Dendritic cell treated with granulocyte-macrophage colony-stimulating factor and Interleukin-4, amounts not matched to agents 40 ng/mL and 50 ng/mL, for 4 days (primary cell): ENCODE measurements around the gene PXT1.
"Not testable (repeated sequence)": the region's sequence is repeated elsewhere in the genome, so short reads cannot be mapped to it uniquely, and the experiment has no call there.

Experiments
- H3K27ac Mint-ChIP-seq: one replicate; pipeline ENCODE4 v1.8.0; 2022; ENCODE audit warnings: mild to moderate bottlenecking, mixed read lengths
- H3K27me3 Mint-ChIP-seq: one replicate; pipeline ENCODE4 v1.8.0; 2022; ENCODE audit warnings: mild to moderate bottlenecking, mixed read lengths
- H3K36me3 Mint-ChIP-seq: one replicate; pipeline ENCODE4 v1.8.0; 2022; ENCODE audit warnings: low read depth, mixed read lengths
- H3K4me1 Mint-ChIP-seq: one replicate; pipeline ENCODE4 v1.8.0; 2022; ENCODE audit warnings: low read depth, mixed read lengths
- H3K4me3 Mint-ChIP-seq: one replicate; pipeline ENCODE4 v1.8.0; 2022; ENCODE audit warnings: mild to moderate bottlenecking, moderate library complexity, mixed read lengths
- H3K9me3 Mint-ChIP-seq: one replicate; pipeline ENCODE4 v1.8.0; 2022; ENCODE audit warnings: mixed read lengths
- intact Hi-C: fragments of 100-400 bp; cut with micrococcal nuclease; formaldehyde crosslinking; loops from one replicate; pipeline ENCODE4 v1.15.0; 2022

The PXT1 gene

GRCh38 chr6:36442671-36443470 is at the start of gene PXT1, which contains the start of gene KCTD20:
PXT1 (minus strand) TSS chr6:36442854; CDS start chr6:36426082, 16,772 bp downstream.
KCTD20 (plus strand) TSS chr6:36443000; CDS start chr6:36470098, 27,098 bp downstream.
- peak within 1 kb of the TSS; percentile 92 for H3K4me3 Mint-ChIP-seq
- peaks cover 19% of the 10 kb centered on the region for H3K36me3 Mint-ChIP-seq
- H3K4me1 Mint-ChIP-seq, result peaks cover 26% of the 10 kb centered on the region
- intact Hi-C loops, result no loop called here
- no peaks in the 10 kb centered on the region for H3K9me3 Mint-ChIP-seq
- no peaks in the 10 kb centered on the region for H3K27me3 Mint-ChIP-seq
- H3K27ac Mint-ChIP-seq, result peak within 1 kb of the TSS; percentile 96

DNA sequence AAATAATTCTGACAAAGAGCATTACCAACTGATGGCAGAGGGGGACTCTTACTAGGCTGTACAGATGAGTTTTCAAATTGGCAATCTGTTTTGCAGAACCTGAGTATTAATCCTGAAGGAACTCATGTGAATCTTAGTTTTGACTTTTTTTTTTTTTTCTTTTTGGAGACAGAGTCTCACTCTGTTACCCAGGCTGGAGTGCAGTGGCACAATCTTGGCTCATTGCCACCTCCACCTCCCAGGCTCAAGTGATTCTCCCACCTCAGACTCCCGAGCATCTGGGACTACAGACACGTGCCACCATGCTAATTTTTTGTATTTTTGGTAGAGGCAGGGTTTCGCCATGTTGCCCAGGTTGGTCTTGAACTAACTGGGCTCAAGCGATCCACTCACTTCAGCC is 49.4 kb upstream of the PXT1 start:
- H3K27me3 Mint-ChIP-seq, result no peaks in the 10 kb centered on the region
- H3K9me3 Mint-ChIP-seq, result no peaks in the 10 kb centered on the region
- intact Hi-C loops, result loop anchor here (10.0 kb wide), 1 partner anchor 67 kb away; no protein-coding TSS in a partner anchor
- peaks cover 85% of the 10 kb centered on the region for H3K36me3 Mint-ChIP-seq
- peaks cover 45% of the 10 kb centered on the region for H3K4me1 Mint-ChIP-seq
- H3K27ac Mint-ChIP-seq, result no peak overlapping the region
- no peak overlapping the region for H3K4me3 Mint-ChIP-seq

- peaks cover 45% of the 10 kb centered on the region for H3K4me1 Mint-ChIP-seq
- no peaks in the 10 kb centered on the region for H3K27me3 Mint-ChIP-seq
- intact Hi-C loops, result loop anchor here (10.0 kb wide), 1 partner anchor 67 kb away; no protein-coding TSS in a partner anchor
- peaks cover 85% of the 10 kb centered on the region for H3K36me3 Mint-ChIP-seq
- H3K27ac Mint-ChIP-seq, result no peak overlapping the region
- H3K4me3 Mint-ChIP-seq, result no peak overlapping the region
- no peaks in the 10 kb centered on the region for H3K9me3 Mint-ChIP-seq
Observed at GRCh38 chr6:36491378-36491965, 48.8 kb upstream of the PXT1 start.

DNA sequence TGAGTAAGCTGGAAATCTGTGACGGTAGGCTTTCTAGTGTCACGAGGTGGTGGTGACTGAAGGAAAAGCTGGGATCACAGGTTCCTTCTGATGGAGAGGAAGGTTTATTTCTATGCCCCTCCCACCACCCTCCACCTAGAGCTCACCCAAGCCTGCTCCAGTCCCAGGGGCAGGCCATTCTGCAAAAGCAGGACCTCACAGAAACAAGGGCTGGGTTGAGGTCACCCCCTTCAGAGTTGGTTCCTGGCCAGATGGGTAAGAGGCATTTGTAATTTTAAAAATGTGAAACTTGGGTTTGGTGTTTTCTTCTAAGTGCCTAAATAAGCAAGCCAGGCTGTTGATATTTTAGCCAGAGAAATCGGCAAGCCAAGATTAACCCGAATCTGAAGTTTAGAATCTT is 46.8 kb upstream of the PXT1 start:
- H3K27me3 Mint-ChIP-seq, result no peaks in the 10 kb centered on the region
- H3K27ac Mint-ChIP-seq, result no peak overlapping the region
- peaks cover 85% of the 10 kb centered on the region for H3K36me3 Mint-ChIP-seq
- H3K4me1 Mint-ChIP-seq, result peaks cover 40% of the 10 kb centered on the region
- intact Hi-C loops, result no loop called here
- no peak overlapping the region for H3K4me3 Mint-ChIP-seq
- no peaks in the 10 kb centered on the region for H3K9me3 Mint-ChIP-seq

DNA sequence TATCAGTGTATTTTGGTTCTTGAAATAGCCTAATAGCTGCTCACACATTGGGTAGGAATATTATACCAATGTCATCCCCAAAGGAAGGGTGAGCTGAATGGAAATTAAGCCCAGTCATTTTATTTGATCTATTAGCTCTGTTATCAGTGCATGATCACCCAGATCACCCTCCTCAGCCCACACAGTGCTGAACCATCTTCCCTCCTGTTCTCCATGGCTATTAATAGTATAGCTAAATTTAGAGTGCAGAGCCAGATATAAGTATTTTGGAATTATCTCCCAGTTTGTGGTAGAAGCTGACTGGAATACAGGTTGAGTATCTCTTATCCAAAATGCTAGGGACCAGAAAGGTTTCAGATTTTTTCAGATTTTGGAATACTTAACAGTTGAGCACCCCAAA is 45.6 kb upstream of the PXT1 start:
- Mint-ChIP-seq H3K27ac (no peak overlapping the region), H3K9me3 (no peaks in the 10 kb centered on the region), H3K4me1 (peaks cover 38% of the 10 kb centered on the region), H3K36me3 (peaks cover 85% of the 10 kb centered on the region), H3K27me3 (no peaks in the 10 kb centered on the region), H3K4me3 (no peak overlapping the region)
- intact Hi-C loops, result no loop called here

DNA sequence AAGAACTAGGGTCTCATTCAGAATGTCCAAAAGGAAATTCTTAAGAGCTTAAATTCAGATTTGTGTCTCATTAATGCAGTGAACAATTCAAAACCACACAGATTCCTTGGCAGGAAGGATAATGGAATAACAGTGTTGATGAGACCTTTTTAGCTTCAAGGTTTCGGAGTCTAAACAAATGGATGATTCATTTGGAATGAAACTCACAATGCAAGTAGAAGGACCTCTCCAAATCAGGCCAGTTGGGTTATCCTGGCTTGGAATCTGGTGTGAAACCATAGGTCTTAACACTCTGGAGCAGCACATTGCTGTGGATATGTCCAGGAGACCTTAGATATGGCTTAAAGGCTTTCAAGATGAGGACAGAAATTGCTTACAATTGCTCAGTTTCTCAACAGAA is 45.0 kb upstream of the PXT1 start:
- no peaks in the 10 kb centered on the region for H3K9me3 Mint-ChIP-seq
- H3K4me3 Mint-ChIP-seq, result no peak overlapping the region
- no peak overlapping the region for H3K27ac Mint-ChIP-seq
- H3K27me3 Mint-ChIP-seq, result no peaks in the 10 kb centered on the region
- intact Hi-C loops, result no loop called here
- H3K4me1 Mint-ChIP-seq, result peaks cover 32% of the 10 kb centered on the region
- H3K36me3 Mint-ChIP-seq, result peaks cover 87% of the 10 kb centered on the region

- Mint-ChIP-seq H3K27me3 (no peaks in the 10 kb centered on the region), H3K4me1 (peaks cover 16% of the 10 kb centered on the region), H3K4me3 (no peak overlapping the region), H3K36me3 (peaks cover 94% of the 10 kb centered on the region), H3K27ac (no peak overlapping the region), H3K9me3 (no peaks in the 10 kb centered on the region)
- intact Hi-C loops, result no loop called here
Observed at GRCh38 chr6:36484736-36485135, 42.1 kb upstream of the PXT1 start.

DNA sequence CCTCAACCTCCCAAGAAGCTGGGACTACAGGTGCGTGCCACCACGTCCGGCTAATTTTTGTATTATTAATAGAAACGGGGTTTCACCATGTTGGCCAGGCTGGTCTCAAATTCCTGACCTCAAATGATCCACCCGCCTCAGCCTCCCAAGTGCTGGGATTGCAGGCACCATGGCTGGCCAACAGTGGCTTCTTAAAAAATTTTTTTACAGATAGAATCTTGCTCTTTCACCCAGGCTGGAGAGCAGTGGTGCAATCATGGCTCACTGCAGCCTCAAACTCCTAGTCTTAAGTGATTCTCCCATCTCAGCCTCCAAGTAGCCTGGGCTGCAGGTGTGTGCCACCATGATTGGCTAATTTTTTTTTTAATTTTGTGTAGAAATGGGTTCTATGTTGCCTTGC is 40.7 kb upstream of the PXT1 start:
- H3K36me3 Mint-ChIP-seq, result peaks cover 96% of the 10 kb centered on the region
- H3K9me3 Mint-ChIP-seq, H3K27ac Mint-ChIP-seq, intact Hi-C loops, H3K4me3 Mint-ChIP-seq, H3K27me3 Mint-ChIP-seq: not testable (repeated sequence)
- peaks cover 20% of the 10 kb centered on the region for H3K4me1 Mint-ChIP-seq

GRCh38 chr6:36479256-36479655 is 36.6 kb upstream of the PXT1 start:
- no peaks in the 10 kb centered on the region for H3K9me3 Mint-ChIP-seq
- no peak overlapping the region for H3K27ac Mint-ChIP-seq
- H3K27me3 Mint-ChIP-seq, result no peaks in the 10 kb centered on the region
- peaks cover 83% of the 10 kb centered on the region for H3K36me3 Mint-ChIP-seq
- H3K4me1 Mint-ChIP-seq, result peaks cover 25% of the 10 kb centered on the region
- intact Hi-C loops, result no loop called here
- no peak overlapping the region for H3K4me3 Mint-ChIP-seq

DNA sequence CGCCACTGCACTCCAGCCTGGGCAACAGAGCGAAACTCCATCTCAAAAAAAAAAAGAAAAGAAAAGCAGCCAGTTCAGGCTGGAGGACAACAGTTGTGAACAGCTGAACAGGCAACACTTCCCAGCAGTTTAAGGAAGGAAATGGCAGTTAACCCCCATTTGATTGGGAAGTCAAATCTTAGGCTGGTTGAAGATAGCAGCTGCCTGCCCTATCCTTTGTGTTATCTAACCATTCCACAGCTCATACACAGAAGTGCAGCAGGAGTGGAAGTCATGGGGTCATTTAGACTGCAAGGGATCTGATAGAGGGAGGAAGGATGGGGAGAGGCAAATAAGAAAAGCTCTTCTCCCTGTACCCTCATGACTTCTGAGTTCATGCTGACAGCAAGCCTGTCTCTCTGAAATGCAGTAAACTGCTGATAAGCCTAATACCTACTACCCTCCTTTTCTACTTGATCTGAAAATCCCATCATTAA is 35.4 kb upstream of the PXT1 start:
- Mint-ChIP-seq H3K9me3 (no peaks in the 10 kb centered on the region), H3K4me3 (no peak overlapping the region), H3K27me3 (no peaks in the 10 kb centered on the region), H3K4me1 (peaks cover 17% of the 10 kb centered on the region), H3K36me3 (peaks cover 81% of the 10 kb centered on the region), H3K27ac (no peak overlapping the region)
- intact Hi-C loops, result no loop called here

DNA sequence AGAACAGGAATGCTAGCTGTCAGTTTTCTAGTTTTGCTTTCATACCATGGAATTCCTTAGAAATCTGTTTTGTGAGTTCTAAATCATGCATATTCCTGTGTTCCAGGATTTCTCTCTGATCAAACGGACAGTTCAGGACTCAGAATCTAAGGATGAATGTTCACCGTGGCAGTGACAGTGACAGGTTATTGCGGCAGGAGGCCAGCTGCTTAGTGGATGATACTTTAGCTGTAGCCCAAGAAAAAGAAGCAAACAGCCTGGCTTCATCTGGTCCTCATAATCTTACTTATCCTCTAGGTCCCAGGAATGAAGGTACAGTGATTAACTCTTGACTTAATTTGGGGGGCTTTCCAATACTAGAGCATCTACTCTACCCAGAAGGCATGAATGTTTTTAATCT is 27.3 kb upstream of the PXT1 start:
- intact Hi-C loops, result no loop called here
- Mint-ChIP-seq H3K4me3 (no peak overlapping the region), H3K9me3 (no peaks in the 10 kb centered on the region), H3K27ac (no peak overlapping the region), H3K36me3 (peaks cover 52% of the 10 kb centered on the region), H3K4me1 (peaks cover 7% of the 10 kb centered on the region), H3K27me3 (no peaks in the 10 kb centered on the region)

DNA sequence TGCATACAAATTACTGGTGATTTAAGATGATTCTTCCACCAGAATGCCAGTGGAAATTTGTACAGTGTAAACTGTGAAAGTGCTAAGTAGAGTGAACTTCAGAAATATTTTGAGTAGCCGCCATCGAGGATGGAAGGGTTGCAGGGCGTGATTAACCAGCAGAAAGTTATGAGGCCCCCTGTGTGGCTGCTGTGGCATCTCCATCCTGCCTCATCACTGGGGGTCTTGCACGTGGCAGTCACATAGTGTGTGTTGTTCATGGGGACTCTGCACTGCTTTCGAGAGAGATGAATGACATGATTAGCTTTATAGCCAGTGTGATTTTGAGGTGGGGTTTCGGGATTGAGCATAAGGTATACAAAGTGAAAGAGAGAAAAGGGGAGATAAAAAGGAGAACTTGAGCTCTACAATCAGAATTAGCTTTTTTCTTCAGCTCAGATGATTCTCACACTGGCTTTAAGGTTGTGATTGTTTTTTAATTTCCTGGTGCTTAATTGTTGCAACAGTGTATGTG is 26.6 kb upstream of the PXT1 start:
- Mint-ChIP-seq H3K27me3 (no peaks in the 10 kb centered on the region), H3K27ac (peak overlapping the region; percentile 39), H3K9me3 (no peaks in the 10 kb centered on the region), H3K4me3 (no peak overlapping the region), H3K4me1 (peaks cover 7% of the 10 kb centered on the region), H3K36me3 (peaks cover 46% of the 10 kb centered on the region)
- intact Hi-C loops, result no loop called here

- H3K27ac Mint-ChIP-seq, result no peak overlapping the region
- H3K9me3 Mint-ChIP-seq, result no peaks in the 10 kb centered on the region
- peaks cover 12% of the 10 kb centered on the region for H3K4me1 Mint-ChIP-seq
- intact Hi-C loops, result no loop called here
- H3K4me3 Mint-ChIP-seq, result no peak overlapping the region
- H3K36me3 Mint-ChIP-seq, result peaks cover 32% of the 10 kb centered on the region
- no peaks in the 10 kb centered on the region for H3K27me3 Mint-ChIP-seq
Observed at GRCh38 chr6:36467625-36468024, 25.0 kb upstream of the PXT1 start.

- peaks cover 10% of the 10 kb centered on the region for H3K36me3 Mint-ChIP-seq
- H3K27ac Mint-ChIP-seq, result no peak overlapping the region
- no peak overlapping the region for H3K4me3 Mint-ChIP-seq
- no peaks in the 10 kb centered on the region for H3K9me3 Mint-ChIP-seq
- peaks cover 26% of the 10 kb centered on the region for H3K4me1 Mint-ChIP-seq
- H3K27me3 Mint-ChIP-seq, result no peaks in the 10 kb centered on the region
- intact Hi-C loops, result no loop called here
Observed at GRCh38 chr6:36464233-36464632, 21.6 kb upstream of the PXT1 start.
